MM.1S (cell line): ENCODE results near the gene SPATA31E1.
"Not testable (repeated sequence)": the region's sequence is repeated elsewhere in the genome, so short reads cannot be mapped to it uniquely, and the experiment has no call there.

Experiments
- DNase-seq: peaks from one replicate; pipeline ENCODE4 v3.0.0-alpha.2; 2015
- H2AFZ ChIP-seq: fragments of 300-600 bp; sonication (generic); 2 replicates; pipeline ENCODE4 v1.6.0; 2016; ENCODE audit warnings: antibody characterized with exemption, low read length
- H3F3A ChIP-seq: fragments of 300-600 bp; sonication (generic); 2 replicates; pipeline ENCODE4 v1.6.1; 2016; ENCODE audit warnings: mild to moderate bottlenecking, antibody characterized with exemption, low read length, moderate library complexity, mixed read lengths; ENCODE audit not compliant: insufficient read depth
- H3K27ac ChIP-seq: fragments of 300-600 bp; sonication (generic); 2 replicates; pipeline ENCODE4 v1.5.1; 2016; ENCODE audit warnings: mild to moderate bottlenecking, low read length
- H3K27me3 ChIP-seq: fragments of 300-600 bp; sonication (generic); replicated peaks from 2 replicates; pipeline ENCODE4 v1.6.0; 2016; ENCODE audit warnings: low read length; ENCODE audit not compliant: insufficient read depth
- H3K36me3 ChIP-seq: fragments of 300-600 bp; sonication (generic); replicated peaks from 2 replicates; pipeline ENCODE4 v1.6.1; 2016; ENCODE audit warnings: mild to moderate bottlenecking, low read length, mixed read lengths; ENCODE audit not compliant: insufficient read depth
- H3K4me1 ChIP-seq: fragments of 300-600 bp; sonication (generic); 2 replicates; pipeline ENCODE4 v1.6.1; 2016; ENCODE audit warnings: low read length, mixed read lengths
- H3K4me2 ChIP-seq: fragments of 300-600 bp; sonication (generic); 2 replicates; pipeline ENCODE4 v1.6.0; 2016; ENCODE audit warnings: low read depth, low read length
- H3K4me3 ChIP-seq: fragments of 300-600 bp; sonication (generic); 2 replicates; pipeline ENCODE4 v1.5.1; 2016; ENCODE audit warnings: low read length, mixed read lengths
- H3K79me2 ChIP-seq: fragments of 300-600 bp; sonication (generic); 2 replicates; pipeline ENCODE4 v1.6.1; 2016; ENCODE audit warnings: mixed run types, low read length, mixed read lengths
- H3K9ac ChIP-seq: fragments of 300-600 bp; sonication (generic); 2 replicates; pipeline ENCODE4 v1.6.1; 2016; ENCODE audit warnings: low read length, mixed read lengths
- H3K9me2 ChIP-seq: fragments of 300-600 bp; sonication (generic); replicated peaks from 2 replicates; pipeline ENCODE4 v1.6.1; 2016; ENCODE audit warnings: mild to moderate bottlenecking, low read length, mixed read lengths; ENCODE audit not compliant: insufficient read depth
- H3K9me3 ChIP-seq: fragments of 300-600 bp; sonication (generic); replicated peaks from 2 replicates; pipeline ENCODE4 v1.6.1; 2016; ENCODE audit warnings: mild to moderate bottlenecking, low read length, mixed read lengths; ENCODE audit not compliant: insufficient read depth
- H4K20me1 ChIP-seq: fragments of 300-600 bp; sonication (generic); 2 replicates; pipeline ENCODE4 v1.6.1; 2016; ENCODE audit warnings: mild to moderate bottlenecking, low read length, moderate library complexity, mixed read lengths; ENCODE audit not compliant: insufficient read depth

The SPATA31E1 gene

DNA sequence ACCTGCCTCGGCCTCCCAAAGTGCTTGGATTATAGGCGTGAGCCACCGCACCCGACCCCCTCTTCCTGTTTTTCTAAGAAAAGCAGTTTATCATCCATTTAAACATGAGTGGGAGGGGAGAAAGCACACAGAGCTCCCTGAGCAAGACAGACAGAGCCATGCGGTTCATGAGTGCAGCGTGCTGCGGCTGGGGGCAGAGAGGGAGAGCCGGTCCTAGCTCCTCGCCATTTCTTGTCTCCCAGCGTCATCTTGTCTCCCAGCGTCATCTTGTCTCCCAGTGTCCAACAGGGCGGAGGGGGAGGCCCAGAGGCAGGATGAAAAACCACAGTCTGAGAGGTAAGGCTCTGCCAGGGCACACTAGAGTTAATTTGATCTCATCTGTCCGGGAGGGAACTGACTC, 36.3 kb downstream of the SPATA31E1 start:
- H3K27ac ChIP-seq, H3K9me3 ChIP-seq, H3K4me2 ChIP-seq, DNase-seq, H3K79me2 ChIP-seq, H3K4me3 ChIP-seq, H3K9me2 ChIP-seq, H2AFZ ChIP-seq, H3K4me1 ChIP-seq, H3F3A ChIP-seq, H4K20me1 ChIP-seq, H3K27me3 ChIP-seq, H3K36me3 ChIP-seq, H3K9ac ChIP-seq: not testable (repeated sequence)

DNA sequence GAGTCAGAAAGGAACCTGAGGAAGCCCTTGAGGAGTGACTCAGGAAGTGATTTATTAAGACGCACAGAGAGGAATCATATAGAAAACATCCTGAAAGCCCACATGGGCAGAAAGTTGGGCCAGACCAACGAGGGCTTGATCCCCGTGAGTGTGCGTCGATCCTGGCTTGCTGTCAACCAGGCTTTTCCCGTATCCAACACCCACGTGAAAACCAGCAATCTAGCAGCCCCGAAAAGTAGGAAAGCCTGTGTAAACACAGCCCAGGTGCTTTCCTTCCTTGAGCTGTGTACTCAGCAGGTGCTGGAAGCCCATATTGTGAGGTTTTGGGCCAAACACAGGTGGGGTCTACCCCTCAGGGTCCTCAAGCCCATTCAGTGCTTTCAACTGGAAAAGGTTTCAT, 38.9 kb downstream of the SPATA31E1 start:
- H3K27me3 ChIP-seq, H3K79me2 ChIP-seq, H3K36me3 ChIP-seq, H3K4me3 ChIP-seq, H3K4me1 ChIP-seq, DNase-seq, H3K27ac ChIP-seq, H3K4me2 ChIP-seq, H2AFZ ChIP-seq, H3K9me2 ChIP-seq, H3F3A ChIP-seq, H3K9ac ChIP-seq, H4K20me1 ChIP-seq, H3K9me3 ChIP-seq: not testable (repeated sequence)

DNA sequence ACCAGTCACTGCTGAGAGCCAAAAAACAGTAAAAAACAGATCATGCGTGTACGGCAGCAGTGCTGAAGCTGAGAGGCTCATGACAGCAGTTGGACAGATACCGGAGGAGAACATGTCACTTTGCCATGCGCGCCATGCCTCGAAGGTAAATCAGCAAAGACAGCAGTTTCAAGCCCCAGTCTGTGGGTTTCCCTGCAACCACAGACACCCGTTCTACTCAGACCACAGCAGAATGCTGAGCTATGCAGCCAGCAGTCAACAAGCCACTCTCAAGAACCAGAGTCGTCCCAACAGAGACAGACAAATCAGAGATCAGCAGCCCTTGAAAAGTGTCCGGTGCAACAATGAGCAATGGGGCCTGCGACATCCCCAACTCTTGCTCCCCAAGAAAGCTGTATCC, 40.3 kb downstream of the SPATA31E1 start:
- H2AFZ ChIP-seq, H4K20me1 ChIP-seq, H3K9ac ChIP-seq, H3K27me3 ChIP-seq, H3K4me1 ChIP-seq, H3K9me2 ChIP-seq, H3F3A ChIP-seq, H3K4me2 ChIP-seq, H3K27ac ChIP-seq, H3K79me2 ChIP-seq, H3K36me3 ChIP-seq, H3K9me3 ChIP-seq, H3K4me3 ChIP-seq: not testable (repeated sequence)
- peak; percentile 80 for DNase-seq

DNA sequence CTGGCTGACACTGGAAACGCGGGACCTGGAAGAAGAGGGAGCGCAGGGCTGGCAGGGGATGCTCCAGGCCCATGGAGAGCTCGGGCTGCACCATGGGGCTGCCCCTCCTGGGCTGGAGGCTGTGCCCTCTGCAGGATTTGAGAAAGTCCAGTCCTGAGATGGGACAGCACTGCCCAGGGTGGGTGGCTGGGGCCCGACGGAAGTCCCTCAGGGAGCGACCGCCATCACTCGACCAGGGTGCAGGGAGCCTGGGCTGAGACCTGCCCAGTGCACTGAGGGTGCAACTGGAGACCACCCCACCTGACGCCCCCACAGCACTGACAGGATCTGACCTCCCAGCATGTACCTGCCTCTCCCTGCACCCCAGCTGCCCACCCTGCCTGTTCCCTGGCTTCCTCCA, 42.2 kb downstream of the SPATA31E1 start:
- H3K9me3 ChIP-seq, H3K27me3 ChIP-seq, H3K4me1 ChIP-seq, H3K27ac ChIP-seq, H3K4me2 ChIP-seq, H2AFZ ChIP-seq, DNase-seq, H3F3A ChIP-seq, H3K9ac ChIP-seq, H3K9me2 ChIP-seq, H4K20me1 ChIP-seq, H3K4me3 ChIP-seq, H3K36me3 ChIP-seq, H3K79me2 ChIP-seq: not testable (repeated sequence)

DNA sequence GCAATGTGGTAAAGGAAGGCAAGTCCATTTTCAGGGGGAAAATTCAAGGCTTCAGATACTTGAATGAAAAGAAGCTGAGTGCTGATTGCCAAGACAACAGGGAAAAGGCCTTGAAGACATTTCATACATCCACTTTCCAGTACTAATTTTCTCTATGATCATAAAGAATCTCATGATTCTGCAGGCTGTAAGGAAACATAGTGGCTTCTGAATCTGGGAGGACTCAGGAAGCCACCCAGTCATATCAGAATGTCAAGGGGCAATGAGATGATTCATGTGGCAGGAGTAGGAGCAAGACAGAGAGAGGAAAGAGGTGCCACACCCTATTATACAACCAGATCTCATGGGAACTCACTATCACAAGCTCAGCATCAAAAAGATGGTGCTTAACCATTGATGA, 46.5 kb downstream of the SPATA31E1 start:
- not testable (repeated sequence) for H3K9me2 ChIP-seq, DNase-seq, H3K4me2 ChIP-seq, H2AFZ ChIP-seq, H4K20me1 ChIP-seq, H3K79me2 ChIP-seq, H3K4me3 ChIP-seq, H3F3A ChIP-seq, H3K27ac ChIP-seq, H3K4me1 ChIP-seq, H3K9me3 ChIP-seq, H3K36me3 ChIP-seq, H3K9ac ChIP-seq, H3K27me3 ChIP-seq

DNA sequence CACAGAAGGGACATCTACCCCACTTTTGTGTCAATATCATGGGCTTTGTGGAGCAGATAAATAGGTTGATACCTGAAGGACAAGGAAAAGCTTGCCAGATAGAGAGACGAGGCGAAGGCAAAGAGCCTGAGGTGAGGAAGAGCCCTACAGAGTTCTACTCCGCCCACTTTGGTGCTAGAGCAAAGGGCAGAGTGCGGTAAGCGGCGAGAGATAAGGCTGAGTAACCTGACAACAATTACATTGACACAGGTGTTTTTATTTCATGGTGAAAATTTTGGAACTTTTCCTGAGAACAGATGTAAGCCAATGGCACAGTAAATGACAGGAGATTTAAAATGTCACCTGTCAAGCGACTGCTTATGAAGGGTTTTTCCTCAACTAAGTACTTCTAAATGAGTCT, 51.8 kb downstream of the SPATA31E1 start:
- not testable (repeated sequence) for H3K4me3 ChIP-seq, H3K4me1 ChIP-seq, DNase-seq, H3K4me2 ChIP-seq, H3K36me3 ChIP-seq, H3K27me3 ChIP-seq, H3F3A ChIP-seq, H3K9me2 ChIP-seq, H2AFZ ChIP-seq, H3K79me2 ChIP-seq, H3K9me3 ChIP-seq, H4K20me1 ChIP-seq, H3K27ac ChIP-seq, H3K9ac ChIP-seq

DNA sequence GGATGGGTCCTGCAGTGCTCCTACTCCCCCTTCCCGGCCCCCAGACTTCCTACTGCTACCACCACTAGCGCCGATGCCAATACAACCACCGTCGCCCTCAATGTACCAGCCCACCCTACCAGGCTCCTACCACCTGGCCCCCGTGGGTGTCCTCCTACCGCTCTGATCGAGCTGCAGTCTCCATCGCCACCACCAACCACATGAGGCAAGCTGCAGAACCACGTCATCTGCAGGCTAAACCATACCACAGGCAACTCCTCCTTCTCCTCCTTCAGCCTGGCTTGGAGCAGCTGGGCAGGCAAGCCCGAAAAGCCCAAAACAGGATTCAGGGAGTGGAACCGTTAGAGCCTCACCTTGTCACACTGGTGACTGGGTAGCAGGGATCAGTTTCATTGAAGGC, 54.7 kb downstream of the SPATA31E1 start:
- not testable (repeated sequence) for H3K27me3 ChIP-seq, H3K36me3 ChIP-seq, DNase-seq, H3K9me2 ChIP-seq, H3K27ac ChIP-seq, H3K4me2 ChIP-seq, H4K20me1 ChIP-seq, H3K4me3 ChIP-seq, H2AFZ ChIP-seq, H3K79me2 ChIP-seq, H3F3A ChIP-seq, H3K9ac ChIP-seq, H3K9me3 ChIP-seq, H3K4me1 ChIP-seq

DNA sequence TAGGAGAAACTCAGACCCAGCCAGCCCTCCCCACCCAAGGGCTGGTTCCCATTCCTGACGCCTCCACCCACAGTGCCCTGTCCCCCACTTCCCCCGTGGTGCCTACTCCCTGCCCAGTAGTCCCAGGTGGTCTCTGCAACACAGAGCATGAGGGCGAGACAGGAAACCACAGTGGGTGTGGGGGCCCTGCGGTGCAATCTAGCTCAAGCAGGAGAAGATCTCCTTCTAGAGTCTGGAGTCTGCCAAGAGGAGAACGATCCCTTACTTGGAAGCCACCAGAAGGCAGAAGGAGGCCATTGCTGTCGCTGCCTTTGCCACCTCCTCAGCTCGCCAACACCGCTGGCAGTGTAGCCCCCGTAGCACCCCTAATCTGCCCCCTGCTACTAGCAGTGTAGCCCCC, 55.2 kb downstream of the SPATA31E1 start:
- H2AFZ ChIP-seq, H3K9me2 ChIP-seq, DNase-seq, H3K4me3 ChIP-seq, H3F3A ChIP-seq, H3K9me3 ChIP-seq, H3K4me1 ChIP-seq, H3K27me3 ChIP-seq, H3K36me3 ChIP-seq, H3K27ac ChIP-seq, H3K4me2 ChIP-seq, H4K20me1 ChIP-seq, H3K79me2 ChIP-seq, H3K9ac ChIP-seq: not testable (repeated sequence)
